ENCODE measurements around the gene C22orf39.

DNA sequence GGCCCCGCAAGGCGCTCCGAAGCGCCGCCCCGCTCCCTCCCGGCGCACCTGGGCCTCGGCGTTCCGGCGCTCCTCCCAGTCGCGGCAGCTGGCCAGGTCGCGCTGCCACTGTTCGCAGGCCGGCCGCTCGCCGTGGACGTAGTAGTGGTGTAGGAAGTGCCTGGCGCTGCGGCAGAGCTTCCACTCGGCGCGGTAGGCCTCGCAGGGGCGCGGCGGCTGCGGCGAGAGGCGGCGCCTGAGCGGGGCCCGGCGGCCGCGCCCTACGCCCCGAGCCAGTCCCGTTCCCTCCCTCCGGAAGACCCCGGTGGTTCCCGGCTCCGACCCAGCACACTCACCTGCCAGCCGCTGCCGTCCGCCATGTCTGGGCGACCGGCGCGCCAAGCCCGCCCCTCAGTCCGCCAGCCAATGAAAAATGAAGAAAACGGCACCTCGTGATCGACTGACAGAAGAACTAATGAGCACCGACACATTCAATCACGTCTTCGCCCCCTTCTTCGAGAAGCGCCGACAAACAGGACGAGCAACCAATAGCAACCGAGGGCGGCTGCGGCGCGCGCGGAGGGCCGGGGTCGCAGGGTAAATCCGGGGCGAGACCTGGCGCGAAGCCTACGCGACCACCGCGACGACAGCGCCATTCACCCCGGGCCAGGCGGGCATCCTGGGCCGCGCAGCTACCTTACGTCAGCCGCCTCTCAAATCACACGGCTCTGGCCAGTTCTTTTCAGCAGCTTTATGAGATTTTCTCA is at the start of gene C22orf39:
- TF ChIP-seq, protein P1, sequence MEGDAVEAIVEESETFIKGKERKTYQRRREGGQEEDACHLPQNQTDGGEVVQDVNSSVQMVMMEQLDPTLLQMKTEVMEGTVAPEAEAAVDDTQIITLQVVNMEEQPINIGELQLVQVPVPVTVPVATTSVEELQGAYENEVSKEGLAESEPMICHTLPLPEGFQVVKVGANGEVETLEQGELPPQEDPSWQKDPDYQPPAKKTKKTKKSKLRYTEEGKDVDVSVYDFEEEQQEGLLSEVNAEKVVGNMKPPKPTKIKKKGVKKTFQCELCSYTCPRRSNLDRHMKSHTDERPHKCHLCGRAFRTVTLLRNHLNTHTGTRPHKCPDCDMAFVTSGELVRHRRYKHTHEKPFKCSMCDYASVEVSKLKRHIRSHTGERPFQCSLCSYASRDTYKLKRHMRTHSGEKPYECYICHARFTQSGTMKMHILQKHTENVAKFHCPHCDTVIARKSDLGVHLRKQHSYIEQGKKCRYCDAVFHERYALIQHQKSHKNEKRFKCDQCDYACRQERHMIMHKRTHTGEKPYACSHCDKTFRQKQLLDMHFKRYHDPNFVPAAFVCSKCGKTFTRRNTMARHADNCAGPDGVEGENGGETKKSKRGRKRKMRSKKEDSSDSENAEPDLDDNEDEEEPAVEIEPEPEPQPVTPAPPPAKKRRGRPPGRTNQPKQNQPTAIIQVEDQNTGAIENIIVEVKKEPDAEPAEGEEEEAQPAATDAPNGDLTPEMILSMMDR (conservative IDR thresholded peaks at IDR 0.05 in 1 of 2, IDR thresholded peaks at IDR 0.05 in 1 of 2; ENCODE audit: extremely low read depth in 1 of 2, insufficient read depth in 1 of 2, low read depth in 1 of 2, low read length in 2 of 2): no peak
- TF ChIP-seq EZH2 (IDR thresholded peaks at IDR 0.05; ENCODE audit: borderline replicate concordance, low read length): no peak

All from mammary epithelial cell (primary cell).